Astrocyte (in vitro differentiated cells and primary cell): ENCODE results near the gene NFKBIL1. TPM values are rescaled to one million over a fixed set of nuclear protein-coding genes. Genes with fewer than 3 reads are reported as not detected.
A peak's percentile ranks its signal among the peaks of the same experiment; 100 is the strongest.

Source experiments
- DNase-seq: peaks from one replicate; pipeline ENCODE4 v3.0.0-alpha.2; 2010; ENCODE audit warnings: low read depth
- FAIRE-seq: peaks from 2 replicates; lab custom pipeline; 2011; peaks lifted over from hg19 to GRCh38; lab: Jason Lieb, UNC
- H2AFZ ChIP-seq: 2 replicates; pipeline ENCODE4 v1.6.0; 2012; ENCODE audit warnings: low read depth, low read length, inconsistent platforms
- H3K27ac ChIP-seq: 2 replicates; pipeline ENCODE4 v1.5.1; 2011; ENCODE audit warnings: low read depth, low read length, inconsistent platforms
- H3K27me3 ChIP-seq: 2 replicates; pipeline ENCODE4 v1.6.0; 2011; ENCODE audit warnings: low read length, inconsistent platforms; ENCODE audit not compliant: insufficient read depth
- H3K36me3 ChIP-seq: 2 replicates; pipeline ENCODE4 v1.5.1; 2011; ENCODE audit warnings: low read length, inconsistent platforms; ENCODE audit not compliant: insufficient read depth
- H3K4me1 ChIP-seq: 2 replicates; pipeline ENCODE4 v1.5.1; 2011; ENCODE audit warnings: low read length, inconsistent platforms; ENCODE audit not compliant: insufficient read depth
- H3K4me2 ChIP-seq: 2 replicates; pipeline ENCODE4 v1.6.0; 2012; ENCODE audit warnings: low read length, inconsistent platforms
- H3K4me3 ChIP-seq: 2 replicates; pipeline ENCODE4 v1.5.1; 2011; ENCODE audit warnings: low read depth, mild to moderate bottlenecking, low read length, inconsistent platforms; ENCODE audit not compliant: insufficient read depth
- H3K79me2 ChIP-seq: 2 replicates; pipeline ENCODE4 v1.6.0; 2012; ENCODE audit warnings: mild to moderate bottlenecking, low read length, inconsistent platforms; ENCODE audit not compliant: insufficient read depth
- H3K9ac ChIP-seq: 2 replicates; pipeline ENCODE4 v1.6.0; 2012; ENCODE audit warnings: mild to moderate bottlenecking, low read length, inconsistent platforms
- H3K9me3 ChIP-seq: 2 replicates; pipeline ENCODE4 v1.5.1; 2012; ENCODE audit warnings: low read depth, mild to moderate bottlenecking, low read length, inconsistent platforms; ENCODE audit not compliant: insufficient read depth
- H4K20me1 ChIP-seq: 2 replicates; pipeline ENCODE4 v1.6.0; 2012; ENCODE audit warnings: low read length, inconsistent platforms; ENCODE audit not compliant: insufficient read depth
- H3K27ac Mint-ChIP-seq: one replicate; pipeline ENCODE4 v1.8.0; 2021; ENCODE audit warnings: mild to moderate bottlenecking, mixed read lengths; ENCODE audit not compliant: unreplicated experiment
- H3K27me3 Mint-ChIP-seq: one replicate; pipeline ENCODE4 v1.8.0; 2021; ENCODE audit warnings: low read depth, mixed read lengths; ENCODE audit not compliant: unreplicated experiment
- H3K36me3 Mint-ChIP-seq: one replicate; pipeline ENCODE4 v1.8.0; 2021; ENCODE audit warnings: low read depth, mixed read lengths; ENCODE audit not compliant: unreplicated experiment
- H3K4me1 Mint-ChIP-seq: one replicate; pipeline ENCODE4 v1.8.0; 2021; ENCODE audit warnings: low read depth, mixed read lengths; ENCODE audit not compliant: unreplicated experiment
- H3K4me3 Mint-ChIP-seq: one replicate; pipeline ENCODE4 v1.8.0; 2021; ENCODE audit warnings: mild to moderate bottlenecking, moderate library complexity, mixed read lengths; ENCODE audit not compliant: unreplicated experiment
- H3K9me3 Mint-ChIP-seq: one replicate; pipeline ENCODE4 v1.8.0; 2021; ENCODE audit warnings: mild to moderate bottlenecking, mixed read lengths; ENCODE audit not compliant: unreplicated experiment
- EZH2 ChIP-seq: IDR thresholded peaks from 2 replicates; pipeline ENCODE4 v1.6.1; 2012; ENCODE audit warnings: mild to moderate bottlenecking, low read length, inconsistent platforms; ENCODE audit not compliant: insufficient read depth
- total RNA-seq: library from RNA; stranded (reverse); gene quantifications from 2 replicates; pipeline ENCODE4 v1.2.1, GENCODE V29; 2021
- TF ChIP-seq, protein P1 (sequence below): IDR thresholded peaks from 2 replicates; pipeline ENCODE4 v1.5.1; 2011; ENCODE audit warnings: low read depth, mild to moderate bottlenecking, inconsistent platforms, low read length, moderate library complexity; ENCODE audit not compliant: insufficient read depth

NFKBIL1 gene
- total RNA-seq, 1 donor from 2014 or later = 20.4 TPM

DNA sequence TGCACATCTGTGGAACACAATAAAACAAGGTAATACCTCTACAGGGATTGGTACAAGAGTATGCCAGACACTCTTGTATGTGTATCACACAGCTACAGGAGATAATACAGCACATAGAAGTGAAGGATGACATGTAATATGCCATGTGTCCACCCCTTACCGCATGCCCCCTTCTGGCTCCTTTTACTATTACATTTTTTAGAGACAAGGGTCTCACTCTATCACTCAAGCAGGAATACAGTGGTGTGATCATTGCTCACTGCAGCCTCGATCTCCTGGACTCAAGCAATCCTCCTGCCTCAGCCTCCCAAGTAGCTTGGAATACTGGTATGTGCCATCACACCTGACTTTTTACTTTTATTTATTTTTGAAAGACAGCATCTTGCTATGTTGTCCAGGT lies 49.6 kb downstream of the NFKBIL1 start:
- Mint-ChIP-seq H3K9me3 (no peaks in the 10 kb centered on the region), H3K4me1 (no peaks in the 10 kb centered on the region), H3K27ac (no peak overlapping the region), H3K27me3 (no peaks in the 10 kb centered on the region), H3K36me3 (no peaks in the 10 kb centered on the region), H3K4me3 (no peak overlapping the region)
- no peak overlapping the region for H3K4me2 ChIP-seq
- FAIRE-seq (no peak), DNase-seq (no peak)
- no peak overlapping the region for H3K4me3 ChIP-seq
- H3K36me3 ChIP-seq = no peaks in the 10 kb centered on the region
- no peaks in the 10 kb centered on the region for H3K4me1 ChIP-seq
- no peak overlapping the region for H3K27ac ChIP-seq
- H3K9ac ChIP-seq = no peak overlapping the region
- no peak overlapping the region for H2AFZ ChIP-seq
- no peaks in the 10 kb centered on the region for H3K9me3 ChIP-seq
- no peak for TF ChIP-seq EZH2
- TF ChIP-seq, protein P1, sequence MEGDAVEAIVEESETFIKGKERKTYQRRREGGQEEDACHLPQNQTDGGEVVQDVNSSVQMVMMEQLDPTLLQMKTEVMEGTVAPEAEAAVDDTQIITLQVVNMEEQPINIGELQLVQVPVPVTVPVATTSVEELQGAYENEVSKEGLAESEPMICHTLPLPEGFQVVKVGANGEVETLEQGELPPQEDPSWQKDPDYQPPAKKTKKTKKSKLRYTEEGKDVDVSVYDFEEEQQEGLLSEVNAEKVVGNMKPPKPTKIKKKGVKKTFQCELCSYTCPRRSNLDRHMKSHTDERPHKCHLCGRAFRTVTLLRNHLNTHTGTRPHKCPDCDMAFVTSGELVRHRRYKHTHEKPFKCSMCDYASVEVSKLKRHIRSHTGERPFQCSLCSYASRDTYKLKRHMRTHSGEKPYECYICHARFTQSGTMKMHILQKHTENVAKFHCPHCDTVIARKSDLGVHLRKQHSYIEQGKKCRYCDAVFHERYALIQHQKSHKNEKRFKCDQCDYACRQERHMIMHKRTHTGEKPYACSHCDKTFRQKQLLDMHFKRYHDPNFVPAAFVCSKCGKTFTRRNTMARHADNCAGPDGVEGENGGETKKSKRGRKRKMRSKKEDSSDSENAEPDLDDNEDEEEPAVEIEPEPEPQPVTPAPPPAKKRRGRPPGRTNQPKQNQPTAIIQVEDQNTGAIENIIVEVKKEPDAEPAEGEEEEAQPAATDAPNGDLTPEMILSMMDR = peak; percentile 32
- no peaks in the 10 kb centered on the region for H3K79me2 ChIP-seq
- H4K20me1 ChIP-seq = no peaks in the 10 kb centered on the region
- no peaks in the 10 kb centered on the region for H3K27me3 ChIP-seq

DNA sequence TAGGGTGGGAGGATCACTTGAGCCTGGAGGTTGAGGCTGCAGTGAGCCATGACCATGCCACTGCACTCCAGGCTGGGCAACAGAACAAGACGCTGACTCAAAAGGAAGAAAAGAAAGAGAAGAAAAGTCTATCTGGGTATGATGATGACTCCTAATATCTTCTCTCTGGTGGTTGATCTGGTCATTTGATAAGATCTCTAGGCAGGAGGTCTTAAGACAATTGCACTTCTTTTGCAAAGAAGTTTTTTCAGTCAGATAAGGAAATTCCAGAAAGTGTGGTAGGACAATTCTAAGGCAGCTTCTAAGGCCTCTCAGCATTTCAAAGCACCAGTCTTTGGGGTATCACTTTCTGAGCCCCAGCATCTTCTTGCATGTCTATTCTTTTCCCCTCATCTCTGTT lies 59.9 kb downstream of the NFKBIL1 start:
- TF ChIP-seq, protein P1 = no peak
- no peak for TF ChIP-seq EZH2
- no peaks in the 10 kb centered on the region for H3K79me2 ChIP-seq
- no peak overlapping the region for H3K27ac Mint-ChIP-seq
- H3K4me1 Mint-ChIP-seq = no peaks in the 10 kb centered on the region
- H3K9ac ChIP-seq = no peak overlapping the region
- DNase-seq (no peak), FAIRE-seq (no peak)
- H3K4me3 Mint-ChIP-seq = no peak overlapping the region
- no peaks in the 10 kb centered on the region for H3K4me1 ChIP-seq
- H4K20me1 ChIP-seq = no peaks in the 10 kb centered on the region
- H3K9me3 Mint-ChIP-seq = no peaks in the 10 kb centered on the region
- H3K36me3 ChIP-seq = no peaks in the 10 kb centered on the region
- H3K36me3 Mint-ChIP-seq = no peaks in the 10 kb centered on the region
- H3K27me3 Mint-ChIP-seq = peaks cover 2% of the 10 kb centered on the region
- no peaks in the 10 kb centered on the region for H3K27me3 ChIP-seq
- no peak overlapping the region for H3K4me2 ChIP-seq
- H2AFZ ChIP-seq = no peak overlapping the region
- H3K9me3 ChIP-seq = no peaks in the 10 kb centered on the region
- no peak overlapping the region for H3K4me3 ChIP-seq
- H3K27ac ChIP-seq = no peak overlapping the region

Other genes with a start within 250 kb of the NFKBIL1 start
- 1,493 and 2,082 TPM in 2 replicates for gene HLA-B, start 190.4 kb upstream of the NFKBIL1 start, total RNA-seq
- gene MICA, start 144.0 kb upstream of the NFKBIL1 start, total RNA-seq = 70.0 and 70.6 TPM in 2 replicates
- gene MICB, start 49.5 kb upstream of the NFKBIL1 start, total RNA-seq = 4.1 and 5.8 TPM in 2 replicates
- gene MCCD1, start 18.6 kb upstream of the NFKBIL1 start, total RNA-seq = not detected in 2 replicates
- gene DDX39B, start 5.6 kb upstream of the NFKBIL1 start, total RNA-seq = 284 and 294 TPM in 2 replicates
- gene ATP6V1G2, start 1.0 kb upstream of the NFKBIL1 start, total RNA-seq = 2.6 and 3.4 TPM in 2 replicates
- not detected in 2 replicates for gene LTA, start 24.7 kb downstream of the NFKBIL1 start, total RNA-seq
- 0.79 and 1.2 TPM in 2 replicates for gene TNF, start 28.0 kb downstream of the NFKBIL1 start, total RNA-seq
- gene LTB, start 34.8 kb downstream of the NFKBIL1 start, total RNA-seq = 0.26 and 0.52 TPM in 2 replicates
- not detected in 2 replicates for gene LST1, start 38.7 kb downstream of the NFKBIL1 start, total RNA-seq
- not detected in 2 replicates for gene NCR3, start 45.4 kb downstream of the NFKBIL1 start, total RNA-seq
- not detected in 2 replicates for gene AIF1, start 67.6 kb downstream of the NFKBIL1 start, total RNA-seq
- 180 and 188 TPM in 2 replicates for gene PRRC2A, start 73.1 kb downstream of the NFKBIL1 start, total RNA-seq
- 233 and 247 TPM in 2 replicates for gene BAG6, start 105.1 kb downstream of the NFKBIL1 start, total RNA-seq
- gene APOM, start 108.3 kb downstream of the NFKBIL1 start, total RNA-seq = 0.89 and 1.2 TPM in 2 replicates
- 14.7 and 15.5 TPM in 2 replicates for gene C6orf47, start 113.2 kb downstream of the NFKBIL1 start, total RNA-seq
- gene GPANK1, start 117.4 kb downstream of the NFKBIL1 start, total RNA-seq = 11.7 and 13.8 TPM in 2 replicates
- gene CSNK2B, start 118.5 kb downstream of the NFKBIL1 start, total RNA-seq = 200 and 208 TPM in 2 replicates
- 17.5 and 20.3 TPM in 2 replicates for gene LY6G5B, start 122.4 kb downstream of the NFKBIL1 start, total RNA-seq
- 2.9 and 3.9 TPM in 2 replicates for gene LY6G5C, start 133.5 kb downstream of the NFKBIL1 start, total RNA-seq
- 34.3 and 38.3 TPM in 2 replicates for gene ABHD16A, start 155.7 kb downstream of the NFKBIL1 start, total RNA-seq
- gene LY6G6F, start 159.3 kb downstream of the NFKBIL1 start, total RNA-seq = not detected in 2 replicates
- gene LY6G6D, start 167.7 kb downstream of the NFKBIL1 start, total RNA-seq = not detected in 2 replicates
- gene LY6G6C, start 174.1 kb downstream of the NFKBIL1 start, total RNA-seq = 0.41 and 0.66 TPM in 2 replicates
- not detected in 2 replicates for gene MPIG6B, start 175.8 kb downstream of the NFKBIL1 start, total RNA-seq
- gene DDAH2, start 181.7 kb downstream of the NFKBIL1 start, total RNA-seq = 62.5 and 72.4 TPM in 2 replicates
- 484 and 518 TPM in 2 replicates for gene CLIC1, start 188.9 kb downstream of the NFKBIL1 start, total RNA-seq
- gene MSH5, start 192.4 kb downstream of the NFKBIL1 start, total RNA-seq = 5.7 and 6.8 TPM in 2 replicates
- gene SAPCD1, start 215.0 kb downstream of the NFKBIL1 start, total RNA-seq = 0.72 and 1.2 TPM in 2 replicates
- 0.54 and 0.94 TPM in 2 replicates for gene VWA7, start 229.7 kb downstream of the NFKBIL1 start, total RNA-seq
- gene VARS1, start 248.1 kb downstream of the NFKBIL1 start, total RNA-seq = 94.8 and 96.3 TPM in 2 replicates